GM12878 (cell line): Measurements from ENCODE around the gene TBC1D8B. TPM values are rescaled to one million over a fixed set of nuclear protein-coding genes. Genes with fewer than 3 reads are reported as not detected.

Experiments used
- ATAC-seq: fragments of 200-7000 bp; cut with Tn5 transposase; 3 replicates; pipeline ENCODE4 v1.9.1; 2020; ENCODE audit warnings: mild to moderate bottlenecking, moderate library complexity
- BruUV-seq: library from RNA; stranded (reverse); fragments of 400-500 nt; replicated peaks from 2 replicates; lab custom pipeline; 2021; lab: Mats Ljungman, UMichigan
- CTCF ChIA-PET: fragments of 300-600 bp; sonication (Branson Sonifier 250); formaldehyde crosslinking; extraction: SDS; loops from one replicate; lab custom pipeline; 2021; ENCODE audit warnings: inconsistent platforms; lab: Yijun Ruan, JAX
- POLR2A ChIA-PET: fragments of 350-600 bp; formaldehyde crosslinking; extraction: SDS; loops from one replicate; lab custom pipeline; 2021; ENCODE audit warnings: inconsistent platforms; lab: Charles Lee
- RAD21 ChIA-PET: fragments of 300-600 bp; sonication (Branson Sonifier 250); formaldehyde crosslinking; loops from one replicate; lab custom pipeline; 2023; ENCODE audit warnings: antibody characterized with exemption; ENCODE audit not compliant: unreplicated experiment; lab: Charles Lee
- SMC1A ChIA-PET: fragments of 300-600 bp; sonication (Branson Sonifier 250); formaldehyde crosslinking; loops from one replicate; lab custom pipeline; 2023; ENCODE audit not compliant: unreplicated experiment, uncharacterized antibody; lab: Charles Lee
- DNase-seq: peaks from one replicate; pipeline ENCODE4 v3.0.0-alpha.2; 2011; ENCODE audit warnings: low read depth, low spot score
- FAIRE-seq: peaks from 3 replicates; lab custom pipeline; 2011; peaks lifted over from hg19 to GRCh38; lab: Jason Lieb, UNC
- H2AFZ ChIP-seq: 2 replicates; pipeline ENCODE4 v1.6.0; 2011; ENCODE audit warnings: low read depth, low read length, control low read depth; ENCODE audit not compliant: control insufficient read depth
- H3K27ac ChIP-seq: 2 replicates; pipeline ENCODE4 v1.5.1; 2011; ENCODE audit warnings: control low read depth; ENCODE audit not compliant: control insufficient read depth, insufficient read depth
- H3K27me3 ChIP-seq, 2 experiments: replicated peaks in 1 of 2; 2 replicates each; pipeline versions ENCODE4 v1.6.0 to v1.6.1; 2011; ENCODE audit warnings: low read length in 1 of 2; ENCODE audit not compliant: control insufficient read depth in 2 of 2, insufficient read depth in 2 of 2
- H3K36me3 ChIP-seq, 2 experiments: 2 replicates each; pipeline ENCODE4 v1.5.1; 2011; ENCODE audit warnings: low read length in 1 of 2; ENCODE audit not compliant: control insufficient read depth in 2 of 2, insufficient read depth in 2 of 2
- H3K4me1 ChIP-seq: 2 replicates; pipeline ENCODE4 v1.6.1; 2011; ENCODE audit warnings: mild to moderate bottlenecking, low read length, moderate library complexity, mixed read lengths; ENCODE audit not compliant: control insufficient read depth, insufficient read depth
- H3K4me2 ChIP-seq: 2 replicates; pipeline ENCODE4 v1.6.0; 2011; ENCODE audit warnings: control low read depth; ENCODE audit not compliant: control insufficient read depth, insufficient read depth
- H3K4me3 ChIP-seq: fragments of 200-600 bp; sonication (generic); 2 replicates; pipeline ENCODE4 v1.5.1; 2016
- H3K79me2 ChIP-seq: 2 replicates; pipeline ENCODE4 v1.6.0; 2011; ENCODE audit warnings: low read length; ENCODE audit not compliant: control insufficient read depth, insufficient read depth
- H3K9ac ChIP-seq: 2 replicates; pipeline ENCODE4 v1.8.0; 2011; ENCODE audit warnings: low read length, control low read depth, mixed read lengths; ENCODE audit not compliant: control insufficient read depth, insufficient read depth
- H3K9me3 ChIP-seq: replicated peaks from 3 replicates; pipeline ENCODE4 v1.5.1; 2011; ENCODE audit warnings: mild to moderate bottlenecking, low read length; ENCODE audit not compliant: control insufficient read depth, insufficient read depth
- H4K20me1 ChIP-seq: 2 replicates; pipeline ENCODE4 v1.6.0; 2011; ENCODE audit not compliant: control insufficient read depth, insufficient read depth
- BHLHE40 ChIP-seq, 2 experiments: fragments of 450-650 bp in 1 of 2; IDR thresholded peaks; 2 replicates each; pipeline ENCODE4 v1.6.1; 2011 to 2017; ENCODE audit warnings: low read depth in 2 of 2, borderline replicate concordance in 1 of 2, improper control_type of control experiment in 1 of 2, low read length in 1 of 2, mild to moderate bottlenecking in 1 of 2
- ETV6 ChIP-seq, 2 experiments: fragments of 450-650 bp in 1 of 2; IDR thresholded peaks in 1 of 2; conservative IDR thresholded peaks in 1 of 2; 2 replicates each; pipeline ENCODE4 v1.6.1; 2014; ENCODE audit warnings: antibody characterized with exemption in 1 of 2, borderline replicate concordance in 1 of 2, low read depth in 1 of 2, mild to moderate bottlenecking in 1 of 2, moderate library complexity in 1 of 2
- FOS ChIP-seq: IDR thresholded peaks from 3 replicates; pipeline ENCODE4 v1.6.1; 2011; ENCODE audit warnings: borderline replicate concordance; ENCODE audit not compliant: insufficient read length; ENCODE audit errors: extremely low read depth
- IKZF2 ChIP-seq, 2 experiments: fragments of 450-650 bp; IDR thresholded peaks; 2 replicates each; pipeline ENCODE4 v1.6.1; 2017; ENCODE audit warnings: mild to moderate bottlenecking in 2 of 2, moderate library complexity in 2 of 2
- MTA2 ChIP-seq: fragments of 450-650 bp; IDR thresholded peaks from 2 replicates; pipeline ENCODE4 v1.6.1; 2016; ENCODE audit warnings: low read depth, mild to moderate bottlenecking, moderate library complexity
- NFIC ChIP-seq: IDR thresholded peaks from 2 replicates; pipeline ENCODE4 v1.6.1; 2012; ENCODE audit warnings: low read depth, mild to moderate bottlenecking, inconsistent platforms, low read length, moderate library complexity
- PAX8 ChIP-seq: fragments of 450-650 bp; IDR thresholded peaks from 2 replicates; pipeline ENCODE4 v1.6.1; 2017; ENCODE audit warnings: mild to moderate bottlenecking, moderate library complexity
- PML ChIP-seq: IDR thresholded peaks from 2 replicates; pipeline ENCODE4 v1.6.1; 2012; ENCODE audit warnings: low read length, inconsistent platforms
- POU2F2 ChIP-seq: IDR thresholded peaks from 3 replicates; pipeline ENCODE4 v1.6.1; 2011; ENCODE audit warnings: low read depth, mild to moderate bottlenecking, low read length, borderline replicate concordance
- RBBP5 ChIP-seq: fragments of 200-600 bp; sonication (generic); conservative IDR thresholded peaks from 2 replicates; pipeline ENCODE4 v1.6.1; 2016
- TCF3 ChIP-seq: IDR thresholded peaks from 2 replicates; pipeline ENCODE4 v1.6.1; 2012; ENCODE audit warnings: low read depth, mild to moderate bottlenecking, low read length, borderline replicate concordance; ENCODE audit not compliant: insufficient read depth
- YBX1 ChIP-seq: fragments of 450-650 bp; IDR thresholded peaks from 2 replicates; pipeline ENCODE4 v1.6.1; 2016; ENCODE audit warnings: antibody characterized with exemption
- WGBS: methylation state at CpG from one replicate; pipeline ENCODE4 v1.1.6; 2016; ENCODE audit warnings: low lambda C conversion rate; ENCODE audit not compliant: insufficient replicate concordance, insufficient coverage; ENCODE audit errors: missing lambda C conversion rate; 5-methylcytosine and 5-hydroxymethylcytosine counted together
- in situ Hi-C: fragments of 300-500 bp; cut with MboI; formaldehyde crosslinking; loops from 9 replicates; pipeline ENCODE4 v1.14.3; 2018; ENCODE audit warnings: mixed read lengths
- intact Hi-C: fragments of 100-400 bp; cut with micrococcal nuclease; formaldehyde crosslinking; loops from one replicate; pipeline ENCODE4 v1.14.2; 2022; ENCODE audit not compliant: unreplicated experiment
- polyA plus RNA-seq, 11 experiments: library from polyadenylated mRNA; depleted of rRNA in 4 of 11; unstranded in 6 of 11; stranded (reverse) in 5 of 11; fragments of >200 nt; fragmentation: Nextera tagmentation in 4 of 11; fragmentation: Illumina TruSeq in 1 of 11; extraction: Ambion mirVana in 4 of 11; extraction: Trizol in 1 of 11; gene quantifications; 1 replicate in 1 of 11; 2 replicates in 10 of 11; pipeline versions ENCODE4 v1.2.1 to v1.2.3, GENCODE V29; 2011 to 2016; ENCODE audit warnings: inconsistent platforms in 2 of 11, missing spikeins in 2 of 11, low read depth in 1 of 11
- total RNA-seq, 4 experiments: library from RNA; depleted of rRNA in 3 of 4; stranded (reverse); fragments of >200 nt in 3 of 4; fragmentation: Illumina TruSeq in 1 of 4; extraction: Trizol in 1 of 4; gene quantifications; 2 replicates each; pipeline versions ENCODE4 v1.2.1 to v1.2.3, GENCODE V29; 2013 to 2021
- TF ChIP-seq, protein P1 (sequence below): fragments of 450-650 bp; IDR thresholded peaks from 2 replicates; pipeline ENCODE4 v1.6.1; 2017; ENCODE audit warnings: low read depth, mild to moderate bottlenecking, moderate library complexity

The TBC1D8B gene
- total and polyA plus RNA-seq, 10 of the 15 experiments (the other 5 are each of a cell fraction or from before 2014, with no cell fraction given) = 0.95 to 2.6 (median 1.6) TPM

DNA sequence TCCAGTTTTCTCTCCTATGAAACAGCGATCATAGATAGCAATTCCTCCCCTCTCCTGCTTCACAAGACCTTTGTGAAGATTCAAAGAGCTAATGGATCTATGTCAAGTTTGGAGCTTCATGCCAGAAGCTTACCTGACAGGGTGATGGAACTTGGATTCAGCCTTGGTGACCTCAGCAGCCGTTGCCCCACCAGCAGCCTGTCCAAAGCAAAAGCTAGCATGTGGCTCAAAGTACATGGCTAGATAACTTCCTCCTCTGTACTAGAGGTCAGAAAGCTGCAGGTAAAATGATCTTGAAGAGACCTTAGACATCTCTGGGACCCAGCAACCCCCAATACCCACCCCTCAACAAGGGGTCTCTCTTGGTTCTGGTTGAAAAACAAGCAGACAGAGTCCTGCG lies 98.9 kb downstream of the TBC1D8B start:
- in situ Hi-C loops (no loop called here), intact Hi-C loops (no loop called here)
- FAIRE-seq (no peak), DNase-seq (no peak)
- WGBS = 23% methylated on average over 3 of the region's 3 CpGs
- Histone ChIP-seq H3K79me2 (no peaks in the 10 kb centered on the region), H3K4me3 (no peak overlapping the region), H3K9me3 (no peaks in the 10 kb centered on the region), H3K4me2 (no peak overlapping the region), H3K27me3 (no peaks in the 10 kb centered on the region), H3K9ac (no peak overlapping the region)
- no TSS peak for BruUV-seq
- TF ChIP-seq ETV6 (conservative IDR thresholded peaks at IDR 0.05 in 1 of 2, IDR thresholded peaks at IDR 0.05 in 1 of 2; ENCODE audit: borderline replicate concordance in 1 of 2, low read depth in 1 of 2) = no peak
- TF ChIP-seq PAX8 = no peak
- TF ChIP-seq MTA2 = no peak
- no peak for TF ChIP-seq POU2F2
- TF ChIP-seq BHLHE40 (IDR thresholded peaks at IDR 0.05; ENCODE audit: borderline replicate concordance in 1 of 2, low read depth in 2 of 2, low read length in 1 of 2) = no peak
- TF ChIP-seq, all 136 proteins: peak for 0
- Histone ChIP-seq H2AFZ (no peak overlapping the region), H4K20me1 (no peaks in the 10 kb centered on the region), H3K36me3 (no peaks in the 10 kb centered on the region), H3K4me1 (no peaks in the 10 kb centered on the region), H3K27ac (no peak overlapping the region)
- CTCF ChIA-PET = interaction anchor here (0.6 to 1.5 kb wide), 3 partner anchors 12 to 826 kb away, joined by 3 read pairs; no protein-coding TSS in a partner anchor
- POLR2A ChIA-PET = no interaction called here
- SMC1A ChIA-PET = no interaction called here
- RAD21 ChIA-PET = no interaction called here
- no peak for ATAC-seq

DNA sequence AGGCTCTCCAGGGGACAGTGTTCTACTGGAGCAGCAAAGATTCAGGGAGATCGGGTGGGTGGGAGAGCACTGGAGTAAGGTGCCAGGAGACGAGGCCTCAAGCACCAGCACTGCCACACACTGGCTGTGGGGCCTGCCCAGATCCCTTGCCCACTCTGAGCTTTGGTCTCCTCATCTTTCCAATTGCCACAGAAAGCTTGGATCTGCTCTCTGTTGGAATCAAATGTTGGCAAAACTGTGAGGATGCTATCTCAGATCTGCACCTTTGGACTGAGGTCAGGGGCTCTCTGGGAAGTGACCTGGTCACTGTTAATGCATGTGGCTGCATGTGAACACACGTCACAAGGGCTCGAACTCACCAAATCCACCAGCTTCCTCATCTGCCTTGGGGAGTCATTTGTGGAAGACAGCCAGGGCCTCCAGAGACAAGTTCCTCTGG lies 99.3 kb downstream of the TBC1D8B start:
- ChIA-PET CTCF (interaction anchor here (0.9 to 2.6 kb wide), 4 partner anchors 7 to 89 kb away, joined by 3 to 12 read pairs (median 3); no protein-coding TSS in a partner anchor), SMC1A (interaction anchor here (0.8 kb wide), 1 partner anchor 13 kb away, joined by 3 read pairs; no protein-coding TSS in a partner anchor), POLR2A (no interaction called here), RAD21 (no interaction called here)
- in situ Hi-C loops = no loop called here
- BruUV-seq = no TSS peak
- no peak overlapping the region for H3K4me2 ChIP-seq
- H4K20me1 ChIP-seq = no peaks in the 10 kb centered on the region
- H3K79me2 ChIP-seq = no peaks in the 10 kb centered on the region
- H3K27ac ChIP-seq = no peak overlapping the region
- no peak overlapping the region for H3K9ac ChIP-seq
- H3K36me3 ChIP-seq = no peaks in the 10 kb centered on the region
- H3K27me3 ChIP-seq = no peaks in the 10 kb centered on the region
- TF ChIP-seq TCF3 = no peak
- TF ChIP-seq RBBP5 = no peak
- TF ChIP-seq, protein P1, sequence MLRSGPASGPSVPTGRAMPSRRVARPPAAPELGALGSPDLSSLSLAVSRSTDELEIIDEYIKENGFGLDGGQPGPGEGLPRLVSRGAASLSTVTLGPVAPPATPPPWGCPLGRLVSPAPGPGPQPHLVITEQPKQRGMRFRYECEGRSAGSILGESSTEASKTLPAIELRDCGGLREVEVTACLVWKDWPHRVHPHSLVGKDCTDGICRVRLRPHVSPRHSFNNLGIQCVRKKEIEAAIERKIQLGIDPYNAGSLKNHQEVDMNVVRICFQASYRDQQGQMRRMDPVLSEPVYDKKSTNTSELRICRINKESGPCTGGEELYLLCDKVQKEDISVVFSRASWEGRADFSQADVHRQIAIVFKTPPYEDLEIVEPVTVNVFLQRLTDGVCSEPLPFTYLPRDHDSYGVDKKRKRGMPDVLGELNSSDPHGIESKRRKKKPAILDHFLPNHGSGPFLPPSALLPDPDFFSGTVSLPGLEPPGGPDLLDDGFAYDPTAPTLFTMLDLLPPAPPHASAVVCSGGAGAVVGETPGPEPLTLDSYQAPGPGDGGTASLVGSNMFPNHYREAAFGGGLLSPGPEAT = no peak
- no peak for TF ChIP-seq YBX1
- no peak for TF ChIP-seq FOS
- TF ChIP-seq IKZF2 (IDR thresholded peaks at IDR 0.05) = no peak
- no peak for TF ChIP-seq PML
- no peak for TF ChIP-seq NFIC
- ATAC-seq (no peak), FAIRE-seq (no peak), DNase-seq (no peak)
- intact Hi-C loops = no loop called here
- no peaks in the 10 kb centered on the region for H3K9me3 ChIP-seq
- H3K4me3 ChIP-seq = no peak overlapping the region
- WGBS = 3% methylated on average over 4 of the region's 4 CpGs
- no peaks in the 10 kb centered on the region for H3K4me1 ChIP-seq
- no peak overlapping the region for H2AFZ ChIP-seq
